SJCRH30 (cell line): ENCODE measurements around the gene TSSK3. TPM values are rescaled to one million over a fixed set of nuclear protein-coding genes. Genes with fewer than 3 reads are reported as not detected.
A peak's percentile ranks its signal among the peaks of the same experiment; 100 is the strongest.

Experiments
- DNase-seq, 2 experiments: peaks; one replicate each; pipeline ENCODE4 v3.0.0-alpha.2; 2015 to 2020
- H3K27ac ChIP-seq: fragments of 250-450 bp; sonication (Bioruptor Pico); 2 replicates; pipeline ENCODE4 v1.5.1; 2020; ENCODE audit warnings: mild to moderate bottlenecking, moderate library complexity
- H3K27me3 ChIP-seq: fragments of 250-450 bp; sonication (Bioruptor Pico); 2 replicates; pipeline ENCODE4 v1.5.1; 2020; ENCODE audit warnings: mild to moderate bottlenecking, moderate library complexity
- H3K36me3 ChIP-seq: fragments of 250-450 bp; sonication (Bioruptor Pico); 2 replicates; pipeline ENCODE4 v1.5.1; 2020; ENCODE audit warnings: mild to moderate bottlenecking, moderate library complexity
- H3K4me1 ChIP-seq: fragments of 250-450 bp; sonication (Bioruptor Pico); 2 replicates; pipeline ENCODE4 v1.5.1; 2020; ENCODE audit warnings: mild to moderate bottlenecking, moderate library complexity
- H3K4me3 ChIP-seq: fragments of 250-450 bp; sonication (Bioruptor Pico); 2 replicates; pipeline ENCODE4 v1.5.1; 2020; ENCODE audit warnings: mild to moderate bottlenecking, moderate library complexity
- H3K9me3 ChIP-seq: fragments of 250-450 bp; sonication (Bioruptor Pico); replicated peaks from 2 replicates; pipeline ENCODE4 v1.5.1; 2020; ENCODE audit warnings: mild to moderate bottlenecking, moderate library complexity
- total RNA-seq: library from RNA; depleted of rRNA; stranded (reverse); fragments of >200 nt; shearing (Covaris generic); gene quantifications from 2 replicates; pipeline ENCODE4 v1.2.3, GENCODE V29; 2014

TSSK3 gene
- total RNA-seq, 1 experiment from 2014 or later = 1.2 TPM

- DNase-seq = peak; percentile 88 to 89
- H3K27me3 ChIP-seq = no peaks in the 10 kb centered on the region
- H3K9me3 ChIP-seq = no peaks in the 10 kb centered on the region
- peak within 1 kb of the TSS; percentile 64 for H3K27ac ChIP-seq
- peak within 1 kb of the TSS; percentile 98 for H3K4me3 ChIP-seq
- H3K4me1 ChIP-seq = peaks cover 25% of the 10 kb centered on the region
- H3K36me3 ChIP-seq = peaks cover 38% of the 10 kb centered on the region
These were observed 26.3 kb upstream of the TSSK3 start, which contains the start of gene MARCKSL1 for GRCh38 chr1:32335790-32336590. Gene MARCKSL1 (minus strand): TSS chr1:32336233. CDS start chr1:32336033, 200 bp downstream.

- Histone ChIP-seq H3K4me1 (peaks cover 25% of the 10 kb centered on the region), H3K36me3 (peaks cover 32% of the 10 kb centered on the region), H3K4me3 (peak overlapping the region; percentile 98), H3K27me3 (no peaks in the 10 kb centered on the region), H3K9me3 (no peaks in the 10 kb centered on the region), H3K27ac (no peak overlapping the region)
- no peak for DNase-seq
These were observed 25.8 kb upstream of the TSSK3 start for GRCh38 chr1:32336591-32336932.

GRCh38 chr1:32336963-32337675, 25.2 kb upstream of the TSSK3 start:
- peak; percentile 54 to 67 for DNase-seq
- Histone ChIP-seq H3K36me3 (peaks cover 27% of the 10 kb centered on the region), H3K27ac (no peak overlapping the region), H3K27me3 (no peaks in the 10 kb centered on the region), H3K4me3 (peak overlapping the region; percentile 98; the same call in 1 of the 2 replicates), H3K4me1 (peaks cover 25% of the 10 kb centered on the region), H3K9me3 (no peaks in the 10 kb centered on the region)

- H3K4me3 ChIP-seq = peak overlapping the region; percentile 23
- H3K4me1 ChIP-seq = peaks cover 25% of the 10 kb centered on the region
- peak; percentile 91 to 95 for DNase-seq
- no peaks in the 10 kb centered on the region for H3K9me3 ChIP-seq
- H3K27me3 ChIP-seq = no peaks in the 10 kb centered on the region
- H3K36me3 ChIP-seq = peaks cover 19% of the 10 kb centered on the region
- peak overlapping the region; percentile 89 for H3K27ac ChIP-seq
These were observed 24.3 kb upstream of the TSSK3 start for GRCh38 chr1:32337855-32338636.

- peaks cover 12% of the 10 kb centered on the region for H3K36me3 ChIP-seq
- H3K27ac ChIP-seq = peak overlapping the region; percentile 89
- peak in 1 of 2 experiments; percentile 42 for DNase-seq
- H3K4me3 ChIP-seq = peak overlapping the region; percentile 23
- no peaks in the 10 kb centered on the region for H3K27me3 ChIP-seq
- peaks cover 25% of the 10 kb centered on the region for H3K4me1 ChIP-seq
- H3K9me3 ChIP-seq = no peaks in the 10 kb centered on the region
These were observed 23.6 kb upstream of the TSSK3 start for GRCh38 chr1:32338637-32339145.

- Histone ChIP-seq H3K4me3 (no peak overlapping the region), H3K9me3 (no peaks in the 10 kb centered on the region), H3K27me3 (no peaks in the 10 kb centered on the region), H3K36me3 (peaks cover 4% of the 10 kb centered on the region), H3K27ac (peak overlapping the region; percentile 89; the same call in 1 of the 2 replicates), H3K4me1 (peaks cover 25% of the 10 kb centered on the region)
- DNase-seq = no peak
These were observed 22.9 kb upstream of the TSSK3 start for GRCh38 chr1:32339363-32339978.

- Histone ChIP-seq H3K27me3 (no peaks in the 10 kb centered on the region), H3K27ac (no peak overlapping the region), H3K9me3 (no peaks in the 10 kb centered on the region), H3K4me3 (no peak overlapping the region), H3K36me3 (no peaks in the 10 kb centered on the region), H3K4me1 (peaks cover 25% of the 10 kb centered on the region)
- DNase-seq = no peak
These were observed 21.1 kb upstream of the TSSK3 start for GRCh38 chr1:32341186-32341757.

GRCh38 chr1:32341971-32342370, 20.4 kb upstream of the TSSK3 start:
- DNase-seq = no peak
- Histone ChIP-seq H3K27me3 (no peaks in the 10 kb centered on the region), H3K4me3 (no peak overlapping the region), H3K27ac (no peak overlapping the region), H3K4me1 (peaks cover 19% of the 10 kb centered on the region), H3K36me3 (no peaks in the 10 kb centered on the region), H3K9me3 (no peaks in the 10 kb centered on the region)

GRCh38 chr1:32342704-32343103, 19.6 kb upstream of the TSSK3 start:
- no peaks in the 10 kb centered on the region for H3K36me3 ChIP-seq
- H3K27me3 ChIP-seq = no peaks in the 10 kb centered on the region
- peaks cover 13% of the 10 kb centered on the region for H3K4me1 ChIP-seq
- H3K4me3 ChIP-seq = no peak overlapping the region
- no peak overlapping the region for H3K27ac ChIP-seq
- H3K9me3 ChIP-seq = no peaks in the 10 kb centered on the region
- DNase-seq = no peak

- no peaks in the 10 kb centered on the region for H3K27me3 ChIP-seq
- H3K9me3 ChIP-seq = no peaks in the 10 kb centered on the region
- H3K4me3 ChIP-seq = no peak overlapping the region
- DNase-seq = peak; percentile 48 to 57
- no peaks in the 10 kb centered on the region for H3K36me3 ChIP-seq
- no peaks in the 10 kb centered on the region for H3K4me1 ChIP-seq
- no peak overlapping the region for H3K27ac ChIP-seq
These were observed 17.0 kb upstream of the TSSK3 start for GRCh38 chr1:32345289-32345827.

- no peak overlapping the region for H3K27ac ChIP-seq
- H3K9me3 ChIP-seq = no peaks in the 10 kb centered on the region
- H3K36me3 ChIP-seq = no peaks in the 10 kb centered on the region
- peaks cover 3% of the 10 kb centered on the region; the same call in 1 of the 2 replicates for H3K4me1 ChIP-seq
- H3K27me3 ChIP-seq = no peaks in the 10 kb centered on the region
- no peak overlapping the region for H3K4me3 ChIP-seq
- DNase-seq = no peak
These were observed 15.7 kb upstream of the TSSK3 start for GRCh38 chr1:32346532-32347157.

GRCh38 chr1:32349211-32349708, 13.1 kb upstream of the TSSK3 start:
- no peak overlapping the region for H3K27ac ChIP-seq
- H3K4me1 ChIP-seq = peaks cover 23% of the 10 kb centered on the region
- no peaks in the 10 kb centered on the region for H3K9me3 ChIP-seq
- no peaks in the 10 kb centered on the region for H3K27me3 ChIP-seq
- H3K36me3 ChIP-seq = no peaks in the 10 kb centered on the region
- no peak overlapping the region for H3K4me3 ChIP-seq
- DNase-seq = peak; percentile 48 to 59

GRCh38 chr1:32350785-32351398, 11.4 kb upstream of the TSSK3 start:
- Histone ChIP-seq H3K36me3 (no peaks in the 10 kb centered on the region), H3K27ac (peak overlapping the region; percentile 86; the same call in 1 of the 2 replicates), H3K9me3 (no peaks in the 10 kb centered on the region), H3K27me3 (no peaks in the 10 kb centered on the region), H3K4me1 (peaks cover 23% of the 10 kb centered on the region), H3K4me3 (peak overlapping the region; percentile 92)
- DNase-seq = peak; percentile 85 to 89
